HG03565 (cell line): ENCODE measurements around the gene WASF2.

ENCODE experiments used
- ATAC-seq: cut with Tn5 transposase; IDR thresholded peaks from one replicate; pipeline ENCODE4 v1.9.1; 2021; ENCODE audit warnings: mild to moderate bottlenecking, moderate library complexity; ENCODE audit not compliant: unreplicated experiment

WASF2 gene

DNA sequence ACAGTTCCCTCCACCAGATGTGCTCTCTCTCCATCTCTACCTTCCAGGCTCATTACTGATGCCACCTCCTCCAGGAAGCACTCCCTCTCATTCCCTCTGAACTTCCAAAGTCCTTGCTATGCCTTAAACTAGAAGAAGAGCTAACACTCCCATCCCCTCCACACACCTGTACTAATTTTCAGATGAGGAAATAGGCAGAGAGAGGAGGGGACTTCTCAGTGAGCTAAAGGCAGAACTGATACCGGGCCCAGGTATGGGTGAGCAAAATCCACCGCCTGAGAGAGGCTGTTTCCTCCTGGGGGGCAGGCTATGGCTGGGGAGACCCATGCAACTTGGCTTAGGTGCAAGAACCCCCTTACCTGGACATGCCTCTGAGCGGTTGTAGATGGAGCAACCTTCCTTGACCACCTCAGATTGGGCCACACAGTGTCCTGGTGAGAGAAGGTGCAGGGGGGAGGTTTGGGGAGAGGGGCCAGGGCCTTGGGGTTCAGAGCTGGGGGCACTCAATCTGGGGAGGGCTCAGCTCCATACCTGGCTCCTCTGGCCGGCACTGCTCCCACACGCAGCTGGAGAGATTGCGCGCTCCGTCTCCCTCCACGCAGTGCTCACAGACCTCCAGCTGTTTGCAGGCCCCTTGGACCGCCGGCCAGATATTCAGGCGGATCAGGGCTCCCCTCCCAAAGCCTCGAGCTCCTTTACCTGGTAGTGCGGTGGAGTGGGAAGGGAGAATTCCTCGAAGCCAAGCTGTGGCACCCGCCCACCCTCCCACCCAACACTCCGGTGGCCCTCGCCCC lies 107.8 kb downstream of the WASF2 start:
- ATAC-seq, result no peak

GRCh38 chr1:27380766-27381733 lies 108.9 kb downstream of the WASF2 start:
- ATAC-seq, result no peak

DNA sequence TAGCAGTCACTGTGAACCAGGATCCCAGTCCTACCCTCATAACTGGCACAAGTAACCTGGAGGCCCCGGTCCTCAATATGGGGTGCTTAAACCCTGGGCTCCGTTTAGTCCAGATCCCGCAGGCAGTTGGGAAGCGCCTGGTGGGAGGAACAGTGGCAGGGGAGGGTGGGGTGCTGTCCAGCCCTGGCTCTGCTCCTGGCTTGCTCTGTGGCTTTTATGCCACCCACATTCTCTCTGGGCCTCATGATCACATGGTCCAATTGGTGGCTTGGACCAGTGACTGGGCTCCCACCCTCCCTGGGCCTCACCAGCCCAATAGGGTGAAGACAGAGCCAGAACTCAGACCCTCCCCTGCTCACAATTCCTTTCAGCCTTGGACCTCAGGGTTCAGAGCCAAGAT lies 109.7 kb downstream of the WASF2 start:
- ATAC-seq, result no peak

DNA sequence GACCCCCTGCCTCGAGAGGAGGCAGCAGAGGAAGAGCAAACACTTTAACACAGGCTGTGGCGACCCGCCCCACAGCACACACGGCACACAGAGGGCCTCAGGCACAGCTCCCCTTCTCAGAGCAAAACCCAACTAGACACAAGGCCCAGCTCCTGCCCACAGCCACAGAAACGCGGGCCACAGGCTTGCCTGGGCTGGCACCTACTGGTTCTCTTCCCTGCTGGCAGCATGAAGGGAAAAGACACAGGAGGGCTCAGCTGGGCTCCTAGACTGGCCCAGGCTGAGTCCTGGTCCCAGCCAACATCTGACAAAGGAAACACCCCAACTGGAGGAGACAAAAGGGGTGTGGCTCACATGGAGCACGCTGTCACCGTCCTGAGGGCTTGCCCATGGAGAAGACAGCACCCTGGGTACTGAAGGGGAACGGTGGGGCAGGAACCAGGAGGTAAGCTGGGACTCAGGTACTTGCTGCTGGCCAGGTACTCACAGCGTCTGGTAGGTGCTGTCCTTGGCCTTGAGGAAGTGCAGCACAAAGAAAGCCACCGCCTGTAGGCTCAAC lies 110.3 kb downstream of the WASF2 start:
- no peak for ATAC-seq

DNA sequence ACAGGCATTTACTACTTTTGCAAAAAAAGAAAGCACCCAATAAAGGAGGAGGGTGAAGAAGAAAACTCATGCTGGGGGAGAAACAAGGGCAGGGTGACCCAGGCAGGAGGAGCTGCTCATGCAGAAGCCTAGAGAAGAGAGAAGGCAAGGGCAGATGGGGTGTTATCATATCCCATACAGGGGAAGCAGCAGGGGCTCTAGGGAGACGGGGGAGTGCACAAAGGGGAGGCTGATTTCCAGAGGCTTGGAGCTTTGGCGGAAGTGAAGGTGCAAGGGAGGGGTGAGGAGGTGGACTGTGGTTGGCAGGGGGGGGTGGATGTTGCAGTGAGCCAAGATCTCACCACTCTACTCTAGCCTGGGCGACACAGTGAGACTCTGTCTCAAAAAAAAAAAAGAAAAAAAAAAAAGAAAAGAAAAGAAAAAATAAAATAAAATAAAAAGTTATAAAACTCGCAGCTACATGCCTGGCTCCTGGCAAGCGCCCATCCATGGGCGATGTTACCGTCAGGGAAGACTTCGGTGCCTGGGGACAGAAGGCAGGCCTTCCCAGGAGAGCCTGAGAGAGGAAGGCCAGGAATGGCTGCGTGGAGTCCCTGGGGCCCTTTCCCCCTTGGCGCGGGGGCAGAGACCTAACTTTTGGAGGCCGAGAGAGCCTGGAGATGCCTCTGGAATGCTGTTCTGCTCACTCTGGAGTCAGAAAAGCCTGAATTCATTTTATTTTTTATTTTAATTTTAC lies 112.0 kb downstream of the WASF2 start:
- no peak for ATAC-seq

DNA sequence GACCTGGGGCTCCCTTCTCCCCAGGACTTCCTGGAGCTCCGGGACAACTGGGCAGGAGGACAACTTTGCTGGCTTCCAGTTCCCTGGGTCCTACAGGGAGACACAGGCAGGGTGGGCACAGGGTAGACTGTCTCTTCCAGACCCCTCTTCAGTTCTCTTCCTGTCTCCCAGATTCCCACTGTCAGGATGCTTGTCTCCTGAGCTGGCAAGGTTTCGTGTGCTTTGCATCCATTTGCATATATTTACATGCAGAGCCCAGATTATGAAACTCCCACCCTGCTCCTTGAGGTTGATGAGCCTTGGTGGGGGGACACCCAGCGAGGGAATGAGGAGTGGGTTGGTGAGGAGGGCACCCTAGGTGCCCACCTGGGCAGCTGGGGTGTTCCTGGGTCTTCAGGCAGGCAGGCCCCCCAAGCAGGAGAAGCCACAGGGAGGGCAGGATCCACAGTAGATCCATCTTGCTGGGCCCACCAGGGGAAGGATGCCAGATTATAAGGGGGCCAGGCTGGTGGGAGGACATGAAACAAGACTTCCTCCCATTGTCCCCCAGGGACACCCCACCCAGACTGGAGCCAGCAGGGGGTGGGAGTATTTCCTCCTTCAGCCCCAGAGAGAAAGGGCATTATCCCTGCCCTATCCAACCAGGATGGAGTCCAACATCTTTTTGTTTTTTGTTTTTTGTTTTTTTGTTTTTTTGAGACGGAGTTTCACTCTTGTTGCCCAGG lies 115.4 kb downstream of the WASF2 start, which contains the start of gene FCN3:
Gene FCN3, minus strand, starts transcription at position 463 of the 725 bp plus-strand sequence. Its CDS starts 6 bp downstream, at position 457.
- no peak for ATAC-seq

DNA sequence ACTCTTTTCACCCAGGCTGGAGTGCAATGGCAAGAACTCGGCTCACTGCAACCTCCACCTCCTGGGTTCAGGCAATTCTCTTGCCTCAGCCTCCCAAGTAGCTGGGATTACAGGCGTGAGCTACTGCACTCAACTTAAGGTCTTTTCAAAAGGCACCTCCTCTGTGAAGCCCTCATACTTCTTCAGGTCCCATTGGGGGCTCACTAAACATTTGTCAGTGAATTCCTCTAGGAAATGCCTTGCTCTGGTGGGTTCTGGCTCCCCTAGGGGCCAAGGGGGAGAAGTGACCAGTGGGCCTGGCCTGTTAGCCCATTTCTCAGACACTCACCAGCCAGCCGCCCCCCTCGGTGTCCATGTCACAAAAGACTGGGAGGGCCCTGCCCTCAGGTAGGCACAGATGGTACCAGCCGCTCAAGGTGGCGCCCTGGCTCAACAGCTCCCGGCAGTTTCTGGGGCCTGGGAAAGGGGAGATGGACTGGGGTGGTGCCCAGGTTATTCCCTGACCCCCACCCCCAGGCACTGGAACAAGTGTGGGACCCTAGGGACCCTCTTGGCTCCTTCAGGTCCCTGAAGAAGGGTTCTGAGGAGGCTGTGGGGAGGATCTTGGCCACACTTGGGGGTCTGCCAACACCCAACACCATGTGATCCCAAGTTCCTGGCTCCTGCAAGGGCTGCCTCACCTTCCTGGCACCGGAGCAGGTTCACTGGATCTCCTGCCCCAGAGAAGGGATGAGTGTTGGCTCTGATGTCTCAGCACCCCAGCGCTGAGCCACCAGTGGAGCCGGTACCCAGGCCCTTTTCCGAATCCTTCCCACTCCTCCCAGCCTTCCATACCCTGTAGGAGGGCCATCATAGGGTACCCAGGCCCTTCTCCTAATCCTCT lies 116.9 kb downstream of the WASF2 start:
- no peak for ATAC-seq

- ATAC-seq, result no peak
These were observed 117.8 kb downstream of the WASF2 start for GRCh38 chr1:27372022-27372807.

GRCh38 chr1:27368869-27369582 lies 120.9 kb downstream of the WASF2 start:
- no peak for ATAC-seq

GRCh38 chr1:27367160-27367650 lies 122.8 kb downstream of the WASF2 start:
- ATAC-seq, result no peak

GRCh38 chr1:27366411-27367159 lies 123.4 kb downstream of the WASF2 start, which contains the start of gene MAP3K6:
Gene MAP3K6 (minus strand): TSS chr1:27366961. CDS start chr1:27366597, 364 bp downstream.
- ATAC-seq, result no peak

DNA sequence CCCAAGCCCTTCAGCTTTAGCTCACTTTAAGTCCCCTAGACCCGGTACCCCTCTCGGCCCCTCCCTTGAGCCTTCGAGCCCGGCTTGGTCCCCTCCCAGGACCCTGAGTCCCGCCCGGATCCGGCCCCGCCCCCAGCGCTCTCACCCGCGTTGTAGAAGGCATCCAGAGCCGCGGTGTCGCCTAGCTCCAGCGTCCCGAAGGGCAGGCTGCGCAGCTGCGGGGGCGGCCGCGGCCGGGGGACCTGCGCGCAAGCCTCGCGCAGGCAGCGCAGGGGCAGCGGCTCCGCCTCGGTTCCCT lies 123.9 kb downstream of the WASF2 start:
- no peak for ATAC-seq

GRCh38 chr1:27365372-27366112 lies 124.4 kb downstream of the WASF2 start:
- ATAC-seq, result no peak

GRCh38 chr1:27364696-27365371 lies 125.1 kb downstream of the WASF2 start:
- ATAC-seq, result no peak
